GM18526 (cell line): ENCODE data around the gene TIMP1.

Source experiments
- POLR2A ChIP-seq: IDR thresholded peaks from 3 replicates; pipeline ENCODE4 v1.6.1; 2011; ENCODE audit not compliant: insufficient read length; ENCODE audit errors: extremely low read depth

Gene TIMP1

GRCh38 chrX:47613082-47613481 lies 30.8 kb downstream of the TIMP1 start:
- no peak for TF ChIP-seq POLR2A

- TF ChIP-seq POLR2A = no peak
Observed at GRCh38 chrX:47614618-47615017, 32.4 kb downstream of the TIMP1 start.

GRCh38 chrX:47618923-47619485 lies 36.8 kb downstream of the TIMP1 start:
- no peak for TF ChIP-seq POLR2A

- no peak for TF ChIP-seq POLR2A
Observed at GRCh38 chrX:47619486-47620302, 37.5 kb downstream of the TIMP1 start, which contains the start of gene SYN1. SYN1 (minus strand) TSS chrX:47619857; CDS start chrX:47619728, 129 bp downstream.

GRCh38 chrX:47620303-47620685 lies 38.1 kb downstream of the TIMP1 start:
- no peak for TF ChIP-seq POLR2A

GRCh38 chrX:47621851-47622250 lies 39.6 kb downstream of the TIMP1 start:
- TF ChIP-seq POLR2A = no peak

GRCh38 chrX:47623540-47624027 lies 41.3 kb downstream of the TIMP1 start:
- TF ChIP-seq POLR2A = no peak

GRCh38 chrX:47625365-47625764 lies 43.1 kb downstream of the TIMP1 start:
- TF ChIP-seq POLR2A = no peak

- no peak for TF ChIP-seq POLR2A
Observed at GRCh38 chrX:47628982-47629381, 46.7 kb downstream of the TIMP1 start.

GRCh38 chrX:47629419-47630200 lies 47.4 kb downstream of the TIMP1 start, which contains the start of gene CFP:
CFP (minus strand) TSS chrX:47629930; CDS start chrX:47629844, 86 bp downstream.
- no peak for TF ChIP-seq POLR2A

GRCh38 chrX:47631676-47632075 lies 49.4 kb downstream of the TIMP1 start:
- no peak for TF ChIP-seq POLR2A

- TF ChIP-seq POLR2A = no peak
Observed at GRCh38 chrX:47632666-47633065, 50.4 kb downstream of the TIMP1 start.

GRCh38 chrX:47633689-47634590 lies 51.7 kb downstream of the TIMP1 start:
- no peak for TF ChIP-seq POLR2A

GRCh38 chrX:47634871-47635575 lies 52.8 kb downstream of the TIMP1 start:
- TF ChIP-seq POLR2A = no peak
